Thoracic aorta (tissue), 2 donors: Measurements from ENCODE around the gene DMWD. TPM values are rescaled to one million over a fixed set of nuclear protein-coding genes. Genes with fewer than 3 reads are reported as not detected.

Experiments
- ATAC-seq: fragments of 150-250 bp; one replicate; pipeline ENCODE4 v1.8.0; 2017; ENCODE audit warnings: low read depth; ENCODE audit not compliant: insufficient number of reproducible peaks, low FRiP score
- DNase-seq: peaks from one replicate; pipeline ENCODE4 v3.0.0-alpha.2; 2020; ENCODE audit warnings: low spot score
- H3K27ac ChIP-seq, 2 donors: fragments of 200-600 bp; sonication (generic); 1 replicate in 1 of 2; 2 replicates in 1 of 2; pipeline ENCODE4 v1.5.1; 2016; ENCODE audit warnings: mild to moderate bottlenecking in 2 of 2, moderate library complexity in 2 of 2
- H3K27me3 ChIP-seq: fragments of 200-600 bp; sonication (generic); replicated peaks from 2 replicates; pipeline ENCODE4 v1.6.0; 2016; ENCODE audit warnings: mild to moderate bottlenecking; ENCODE audit not compliant: insufficient read depth
- H3K36me3 ChIP-seq: fragments of 200-600 bp; sonication (generic); one replicate; pipeline ENCODE4 v1.5.1; 2016
- H3K4me1 ChIP-seq, 2 donors: fragments of 200-600 bp; sonication (generic); 1 replicate in 1 of 2; 2 replicates in 1 of 2; pipeline versions ENCODE4 v1.5.1 to v1.6.0; 2016; ENCODE audit warnings: low read depth in 2 of 2, mild to moderate bottlenecking in 1 of 2; ENCODE audit not compliant: control insufficient read depth in 1 of 2
- H3K4me3 ChIP-seq: fragments of 200-600 bp; sonication (generic); 2 replicates; pipeline ENCODE4 v1.5.1; 2016; ENCODE audit warnings: mild to moderate bottlenecking
- H3K9me3 ChIP-seq: fragments of 200-600 bp; sonication (generic); 2 replicates; pipeline ENCODE4 v1.5.1; 2016
- CTCF ChIP-seq: fragments of 200-600 bp; sonication (generic); IDR thresholded peaks from one replicate; pipeline ENCODE4 v1.5.1; 2019; ENCODE audit warnings: antibody characterized with exemption
- total RNA-seq, 2 donors: library from RNA; depleted of rRNA; stranded (reverse); fragments of >200 nt; gene quantifications; one replicate each; pipeline versions ENCODE4 v1.1.0 to v1.2.3, GENCODE V29; 2016

Gene DMWD
- total RNA-seq, 2 donors from 2014 or later = 79.1 to 91.1 TPM

GRCh38 chr19:45786533-45786894 is 6.1 kb downstream of the DMWD start:
- Histone ChIP-seq H3K27me3 (no peaks in the 10 kb centered on the region), H3K27ac (no peak overlapping the region), H3K36me3 (peaks cover 36% of the 10 kb centered on the region), H3K4me1 (peaks cover 19 to 38% of the 10 kb centered on the region in 2 donors), H3K9me3 (no peaks in the 10 kb centered on the region), H3K4me3 (no peak overlapping the region)
- TF ChIP-seq CTCF = no peak
- no peak for ATAC-seq
- DNase-seq = no peak

- H3K4me1 ChIP-seq = peaks cover 17 to 33% of the 10 kb centered on the region in 2 donors
- no peak for ATAC-seq
These were observed 6.7 kb downstream of the DMWD start for GRCh38 chr19:45785781-45786532.

GRCh38 chr19:45785097-45785496 is 7.5 kb downstream of the DMWD start:
- H3K4me1 ChIP-seq = peaks cover 15 to 39% of the 10 kb centered on the region in 2 donors
- peak overlapping the region; percentile 97 to 98 for H3K27ac ChIP-seq
- TF ChIP-seq CTCF = no peak
- H3K27me3 ChIP-seq = no peaks in the 10 kb centered on the region
- DNase-seq = no peak
- no peak overlapping the region for H3K4me3 ChIP-seq
- no peaks in the 10 kb centered on the region for H3K9me3 ChIP-seq
- ATAC-seq = no peak
- H3K36me3 ChIP-seq = peaks cover 36% of the 10 kb centered on the region

More at GRCh38 chr19:45785781-45786532, 6.7 kb downstream of the DMWD start:
- H3K36me3 ChIP-seq = peaks cover 36% of the 10 kb centered on the region
- TF ChIP-seq CTCF = no peak
- no peaks in the 10 kb centered on the region for H3K27me3 ChIP-seq
- H3K9me3 ChIP-seq = no peaks in the 10 kb centered on the region
- no peak overlapping the region for H3K4me3 ChIP-seq
- peak overlapping the region; percentile 97 to 98 for H3K27ac ChIP-seq
- no peak for DNase-seq

- H3K36me3 ChIP-seq = peaks cover 28% of the 10 kb centered on the region
- no peaks in the 10 kb centered on the region for H3K27me3 ChIP-seq
- peaks cover 20 to 47% of the 10 kb centered on the region in 2 donors for H3K4me1 ChIP-seq
- DNase-seq (no peak), ATAC-seq (no peak)
- TF ChIP-seq CTCF = no peak
- no peaks in the 10 kb centered on the region for H3K9me3 ChIP-seq
- H3K27ac ChIP-seq = peak overlapping the region; percentile 97 to 98
- H3K4me3 ChIP-seq = peak overlapping the region; percentile 91
These were observed 8.5 kb downstream of the DMWD start for GRCh38 chr19:45784096-45784495.

- peaks cover 20 to 50% of the 10 kb centered on the region in 2 donors for H3K4me1 ChIP-seq
- peak overlapping the region; percentile 97 to 98 for H3K27ac ChIP-seq
These were observed 9.5 kb downstream of the DMWD start for GRCh38 chr19:45782820-45783785.

More at GRCh38 chr19:45782820-45783785, 9.5 kb downstream of the DMWD start:
- DNase-seq (no peak), ATAC-seq (peak; percentile 63)
- H3K36me3 ChIP-seq = peaks cover 25% of the 10 kb centered on the region
- H3K27me3 ChIP-seq = no peaks in the 10 kb centered on the region
- TF ChIP-seq CTCF = no peak
- H3K9me3 ChIP-seq = no peaks in the 10 kb centered on the region
- peak overlapping the region; percentile 91 for H3K4me3 ChIP-seq
